Measurements from ENCODE around the gene SSH2.
"Not testable (repeated sequence)": the region's sequence is repeated elsewhere in the genome, so short reads cannot be mapped to it uniquely, and the experiment has no call there.

SSH2 gene

DNA sequence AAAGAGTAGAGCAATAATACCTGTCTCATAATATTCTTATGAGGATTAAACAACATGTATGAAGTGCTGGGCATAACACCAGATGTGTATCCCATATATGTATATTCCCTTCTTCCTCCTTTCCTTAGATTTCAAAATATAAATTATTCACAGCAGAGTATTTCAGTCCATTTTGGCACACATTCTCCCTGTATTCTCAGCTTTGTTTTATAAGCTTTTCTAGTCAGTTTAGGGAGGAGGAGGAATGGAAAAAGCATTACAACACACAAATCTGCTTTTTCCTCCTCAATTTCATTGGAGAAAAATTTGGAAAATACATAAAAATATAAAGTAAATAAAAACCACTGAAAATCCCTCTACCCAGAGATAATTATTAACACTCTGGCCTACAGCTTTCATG, 260.8 kb downstream of the SSH2 start:
- no peak for DNase-seq (ENCODE audit: low read depth, low spot score)

DNA sequence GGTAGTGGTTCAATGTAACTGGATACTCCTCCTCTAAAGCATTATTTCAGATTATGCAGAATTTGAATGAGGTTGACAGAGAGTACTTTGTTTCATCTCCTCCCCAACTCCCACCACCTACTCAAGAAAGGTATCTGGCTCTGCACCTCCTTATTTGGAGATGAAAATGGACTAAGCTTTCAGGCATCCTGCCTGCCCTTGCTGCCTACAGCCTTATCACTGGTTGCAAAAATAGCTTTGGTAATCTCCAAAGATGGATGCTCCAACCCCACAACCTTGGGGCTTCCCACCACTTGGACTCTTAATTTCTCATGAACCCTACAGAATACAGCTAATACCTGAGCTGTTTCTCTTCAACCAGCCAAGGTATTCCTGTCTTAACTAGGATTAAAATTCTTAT, 262.1 kb downstream of the SSH2 start:
- DNase-seq (ENCODE audit: low read depth, low spot score) = no peak

DNA sequence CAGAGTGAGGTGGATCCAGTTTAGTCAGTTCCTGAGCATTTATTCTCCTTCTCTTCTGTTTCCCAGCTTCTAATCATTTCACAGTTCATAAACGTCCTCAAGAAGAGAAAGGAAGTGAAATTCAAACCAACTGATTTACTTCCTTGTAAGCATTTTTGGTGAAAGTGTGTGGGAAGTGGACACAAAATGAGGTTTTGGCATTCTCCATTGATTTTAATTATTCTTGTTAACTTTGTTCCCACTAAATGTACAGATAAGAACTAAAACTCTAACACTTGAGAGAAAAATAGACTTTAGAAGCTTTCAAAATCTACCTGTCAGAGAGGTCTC, 264.6 kb downstream of the SSH2 start:
- DNase-seq (ENCODE audit: low read depth, low spot score) = no peak

DNA sequence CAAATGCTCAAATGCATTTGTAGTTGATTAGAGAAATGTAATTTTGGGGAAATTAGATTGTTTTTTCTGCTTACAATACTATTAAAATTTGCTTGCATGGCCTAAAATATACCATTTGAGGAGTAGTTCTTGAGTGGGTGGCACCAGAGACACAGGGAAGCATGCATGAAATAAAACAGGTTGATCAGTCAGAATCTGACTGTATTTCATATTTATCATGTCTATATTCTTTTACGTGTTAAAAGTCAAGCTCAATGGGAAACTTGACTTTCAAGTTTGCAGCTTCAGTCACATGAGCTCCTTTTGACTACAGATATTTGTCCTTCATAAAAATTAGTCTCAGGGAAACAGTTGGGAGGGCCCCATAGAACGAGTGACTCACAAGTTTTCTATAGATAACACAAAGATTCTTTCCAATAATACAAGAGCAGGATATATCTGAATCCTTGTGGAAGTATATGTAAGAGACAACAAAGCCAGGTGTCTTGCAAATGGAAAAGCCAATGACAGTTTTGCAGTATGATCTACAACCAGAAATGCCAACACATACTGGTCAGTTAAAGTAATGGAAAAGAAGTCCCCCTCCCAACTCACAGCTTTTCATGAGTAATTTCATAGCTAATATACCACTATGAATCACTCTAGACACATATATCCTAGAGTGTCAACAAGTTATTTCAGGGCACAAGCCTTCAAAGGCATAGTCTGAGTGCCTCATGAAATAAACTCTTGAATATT, 265.1 kb downstream of the SSH2 start:
- DNase-seq (ENCODE audit: low read depth, low spot score) = no peak

DNA sequence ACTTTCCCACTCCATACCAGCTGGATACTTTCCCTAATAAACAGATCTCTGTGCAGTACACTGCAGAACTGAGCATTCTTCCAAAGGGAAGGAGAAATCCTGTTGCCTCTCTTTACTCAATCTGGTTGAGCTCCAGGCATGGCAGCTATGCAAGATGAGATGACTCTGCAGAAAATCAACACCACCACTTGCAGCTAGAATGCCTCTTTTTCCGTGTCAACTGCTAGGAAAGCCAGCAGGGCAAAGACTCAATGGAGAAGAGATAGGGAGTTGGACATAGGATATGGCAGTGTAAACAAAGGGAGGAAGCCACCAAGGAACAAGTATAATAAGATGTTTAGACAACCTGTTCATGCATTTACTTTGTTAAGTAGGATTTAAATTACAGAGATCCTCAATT, 266.9 kb downstream of the SSH2 start:
- DNase-seq (ENCODE audit: low read depth, low spot score) = peak; percentile 40

DNA sequence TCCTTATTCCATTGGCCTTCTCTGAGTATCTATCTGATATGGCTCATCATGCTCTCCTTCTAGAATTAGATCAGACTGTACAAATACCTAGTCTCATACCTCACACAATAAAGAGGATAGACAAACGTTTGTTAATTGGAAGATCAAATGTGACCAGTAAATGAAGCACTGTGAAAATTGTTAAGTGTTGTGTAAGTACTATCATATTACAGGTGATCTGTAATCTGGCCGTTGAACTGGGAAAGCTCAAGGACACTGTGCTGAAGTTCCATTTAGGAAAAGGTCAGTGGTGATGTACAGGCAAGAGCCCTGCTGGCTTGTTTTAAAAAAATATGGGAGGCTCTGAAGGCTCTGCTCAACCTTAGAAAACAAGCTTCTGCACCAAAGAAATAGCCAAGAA, 268.8 kb downstream of the SSH2 start:
- no peak for DNase-seq (ENCODE audit: low read depth, low spot score)

DNA sequence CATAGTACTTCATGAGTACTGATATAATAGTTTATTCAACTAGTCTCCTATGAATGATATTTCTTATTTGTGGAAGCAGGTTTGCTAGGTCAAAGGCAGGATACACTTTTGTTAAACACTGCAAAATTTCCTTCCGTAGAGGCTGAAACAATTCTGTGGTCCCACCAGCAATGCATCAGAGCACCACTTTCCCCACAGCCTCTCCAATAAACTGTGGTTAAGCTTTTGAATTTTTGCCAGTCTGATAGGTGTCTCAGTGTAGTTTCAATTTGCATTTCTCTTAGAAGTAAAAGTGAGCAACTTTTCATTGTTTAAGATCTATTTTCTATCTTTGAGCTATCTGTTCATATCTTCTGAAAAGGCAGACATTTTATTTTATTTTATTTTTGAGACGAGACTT, 270.9 kb downstream of the SSH2 start:
- no peak for DNase-seq (ENCODE audit: low read depth, low spot score)

DNA sequence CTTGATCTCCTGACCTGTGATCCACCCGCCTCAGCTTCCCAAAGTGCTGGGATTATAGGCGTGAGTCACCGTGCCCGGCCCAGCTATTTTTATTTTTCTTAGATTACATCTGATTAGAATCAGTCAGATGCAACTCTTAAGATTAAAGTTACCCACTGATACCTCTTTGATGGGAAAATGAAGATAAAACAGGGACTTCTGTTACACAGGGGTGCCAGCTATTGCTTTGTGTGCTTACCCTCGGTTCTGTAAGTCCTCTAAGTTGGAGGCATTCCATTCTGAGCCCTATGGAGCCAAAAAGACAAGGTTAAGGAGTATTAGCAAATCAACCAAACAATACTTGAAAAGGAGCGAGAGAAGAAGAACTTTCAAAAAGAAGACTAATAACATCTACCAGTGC, 274.7 kb downstream of the SSH2 start:
- no peak for DNase-seq (ENCODE audit: low read depth, low spot score)

DNA sequence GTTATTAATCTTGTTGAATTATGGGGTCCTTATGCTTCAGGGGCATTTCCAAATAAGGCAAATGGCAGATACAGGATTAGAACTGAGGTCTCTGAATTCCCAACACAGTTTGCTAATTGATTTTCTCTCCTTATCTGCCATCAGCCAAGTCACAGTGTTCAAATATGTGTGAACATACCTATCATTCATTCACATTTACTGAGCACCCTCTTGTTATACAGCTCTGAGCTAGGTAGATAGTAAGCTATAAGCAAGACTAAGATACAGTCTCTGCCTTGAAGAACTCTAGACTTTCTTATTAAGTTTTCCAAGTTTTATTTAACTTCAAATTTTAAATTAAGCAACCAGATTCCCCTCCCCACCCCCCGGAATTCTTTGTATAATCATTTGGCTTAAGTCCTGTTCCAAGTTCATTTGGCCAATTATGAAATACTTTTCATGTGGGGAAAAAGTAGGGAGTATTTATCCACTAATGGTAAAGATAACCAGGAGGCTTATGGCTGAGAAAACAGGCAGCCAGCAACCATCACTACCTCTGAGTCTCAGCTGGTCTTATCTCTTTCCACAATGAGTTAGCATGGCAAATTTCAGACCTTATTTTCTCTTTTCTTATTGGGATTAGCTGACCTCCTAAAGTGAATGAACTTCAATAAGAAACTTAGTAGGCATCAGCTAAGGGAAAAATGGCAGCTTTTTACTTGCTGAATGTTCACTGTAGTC, 275.9 kb downstream of the SSH2 start:
- no peak for DNase-seq (ENCODE audit: low read depth, low spot score)

DNA sequence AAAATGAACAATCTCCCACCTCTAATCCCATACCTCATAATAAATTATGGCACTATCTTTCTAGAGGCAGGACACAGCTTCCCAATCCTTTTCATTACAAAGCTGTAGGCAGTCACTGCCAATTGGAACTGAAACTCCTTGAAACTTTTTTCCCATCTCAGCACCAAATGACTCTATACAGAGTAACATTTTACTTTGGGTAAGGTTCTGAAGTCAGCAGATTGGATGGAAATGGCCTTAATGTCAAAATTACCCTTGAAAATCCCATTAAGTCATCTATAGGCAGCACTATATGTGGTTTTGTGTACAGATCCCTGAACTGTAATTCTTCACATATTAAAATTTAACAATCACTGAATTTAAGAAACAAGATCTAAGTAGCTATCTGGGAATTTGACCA, 277.1 kb downstream of the SSH2 start:
- no peak for DNase-seq (ENCODE audit: low read depth, low spot score)

DNA sequence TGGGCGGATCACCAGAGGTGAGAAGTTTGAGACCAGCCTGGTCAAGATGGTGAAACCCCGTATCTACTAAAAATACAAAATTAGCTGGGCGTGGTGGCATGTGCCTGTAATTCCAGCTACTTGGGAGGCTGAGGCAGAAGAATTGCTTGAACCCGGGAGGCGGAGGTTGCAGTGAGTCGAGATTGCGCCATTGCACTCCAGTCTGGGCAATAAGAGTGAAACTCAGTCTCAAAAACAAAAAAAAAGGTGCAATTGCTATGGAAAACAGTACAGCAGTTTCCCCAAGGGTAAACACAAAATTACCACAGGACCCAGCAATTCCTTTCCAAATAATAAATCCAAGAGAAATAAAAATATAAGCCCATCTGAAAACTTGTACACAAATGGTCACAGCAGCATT, 278.1 kb downstream of the SSH2 start:
- not testable (repeated sequence) for DNase-seq (ENCODE audit: low read depth, low spot score)

DNA sequence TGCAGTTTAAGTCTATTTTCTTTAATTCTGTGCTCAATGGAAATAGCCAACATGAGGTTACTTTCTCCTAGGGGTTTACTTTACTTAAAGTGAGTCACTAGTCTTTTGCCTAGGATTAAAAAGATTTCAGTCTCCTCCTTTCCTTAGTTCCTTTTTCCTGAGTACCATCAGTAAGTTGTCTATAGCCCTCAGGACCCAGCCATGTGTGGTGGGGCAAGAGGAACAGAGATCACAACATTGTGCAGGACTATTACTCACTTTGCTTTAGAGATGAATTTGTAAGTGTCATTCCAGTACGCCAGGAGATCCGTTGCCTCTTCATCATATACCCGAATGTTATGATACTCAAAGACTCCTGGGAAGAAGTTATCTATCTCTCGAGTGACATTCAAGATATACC, 279.6 kb downstream of the SSH2 start:
- DNase-seq (ENCODE audit: low read depth, low spot score) = no peak

DNA sequence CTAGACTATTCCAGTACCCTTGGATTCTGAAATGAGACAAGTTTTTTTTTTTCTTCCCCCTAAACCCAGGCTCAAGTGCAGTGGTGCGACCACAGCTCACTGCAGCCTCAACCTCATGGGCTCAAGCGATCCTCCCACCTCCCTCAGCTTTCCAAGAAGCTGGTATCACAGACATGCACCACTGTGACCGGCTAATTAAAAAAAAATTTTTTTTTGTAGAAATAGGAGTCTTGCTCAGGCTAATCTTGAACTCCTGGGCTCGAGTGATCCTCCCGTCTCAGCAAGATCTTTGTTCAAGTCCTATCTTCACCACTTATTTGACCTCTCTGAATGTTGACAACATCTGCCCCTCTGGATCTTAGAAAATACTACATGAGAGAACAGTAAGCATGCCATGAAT, 280.7 kb downstream of the SSH2 start:
- DNase-seq (ENCODE audit: low read depth, low spot score) = no peak

DNA sequence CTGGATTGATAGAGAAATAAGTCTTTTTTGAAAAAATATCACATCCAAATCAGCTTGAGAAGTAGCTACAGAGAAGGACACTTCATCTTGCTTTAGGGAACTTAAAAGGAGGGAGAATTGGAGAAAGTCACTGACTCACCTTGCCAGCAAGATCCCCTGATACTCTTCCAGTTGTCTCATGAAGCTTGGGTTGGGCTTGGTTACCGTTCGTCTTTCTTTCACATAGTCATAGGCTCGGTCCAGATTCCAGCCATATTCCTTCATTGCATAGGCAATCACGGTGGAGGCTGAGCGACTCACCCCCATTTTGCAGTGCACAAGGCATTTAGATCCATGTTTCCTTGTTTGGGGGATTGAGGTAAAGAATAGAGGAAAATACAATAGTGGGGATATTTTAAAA, 282.0 kb downstream of the SSH2 start:
- no peak for DNase-seq (ENCODE audit: low read depth, low spot score)

DNA sequence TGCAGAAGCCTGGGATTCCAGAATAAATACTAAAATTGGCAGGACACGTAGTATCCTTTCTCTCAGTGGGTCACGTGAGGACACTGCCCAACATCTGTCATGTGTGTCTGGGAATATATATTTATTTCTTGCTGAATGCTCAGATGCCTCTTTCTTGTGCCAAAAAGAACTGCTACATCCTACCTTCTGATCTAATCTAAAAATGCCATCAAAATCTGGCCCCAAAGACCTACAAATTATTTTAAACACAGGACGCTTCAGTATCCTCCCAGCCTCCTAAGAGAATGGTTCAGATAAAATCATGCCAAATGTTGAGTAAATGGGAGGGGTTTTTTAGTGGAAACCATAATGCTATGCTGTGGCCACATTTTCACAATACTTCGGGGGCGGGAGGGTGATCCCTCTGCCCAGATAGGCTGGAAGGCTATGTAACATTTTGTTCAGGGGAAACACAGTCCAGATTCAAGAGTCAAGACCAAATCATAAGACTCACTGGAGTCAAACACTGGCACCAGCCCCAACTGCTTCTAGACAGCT, 284.4 kb downstream of the SSH2 start:
- DNase-seq (ENCODE audit: low read depth, low spot score) = no peak

DNA sequence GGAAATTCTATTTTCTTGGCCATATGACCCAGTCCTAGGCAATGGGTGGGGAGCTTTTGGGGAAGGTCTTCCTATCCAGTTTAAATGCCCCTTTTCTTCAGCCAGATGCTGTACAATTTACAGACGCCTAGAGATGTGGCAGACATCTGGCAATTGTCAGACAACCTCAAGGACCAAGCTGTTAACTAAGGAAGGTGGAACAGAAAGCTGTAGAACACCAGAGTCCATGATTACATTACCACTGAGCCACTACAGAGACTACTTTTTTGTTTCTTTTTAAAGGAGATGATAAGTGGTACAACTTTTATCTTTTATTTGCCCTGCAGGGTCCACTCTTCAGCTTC, 286.2 kb downstream of the SSH2 start:
- DNase-seq (ENCODE audit: low read depth, low spot score) = no peak

DNA sequence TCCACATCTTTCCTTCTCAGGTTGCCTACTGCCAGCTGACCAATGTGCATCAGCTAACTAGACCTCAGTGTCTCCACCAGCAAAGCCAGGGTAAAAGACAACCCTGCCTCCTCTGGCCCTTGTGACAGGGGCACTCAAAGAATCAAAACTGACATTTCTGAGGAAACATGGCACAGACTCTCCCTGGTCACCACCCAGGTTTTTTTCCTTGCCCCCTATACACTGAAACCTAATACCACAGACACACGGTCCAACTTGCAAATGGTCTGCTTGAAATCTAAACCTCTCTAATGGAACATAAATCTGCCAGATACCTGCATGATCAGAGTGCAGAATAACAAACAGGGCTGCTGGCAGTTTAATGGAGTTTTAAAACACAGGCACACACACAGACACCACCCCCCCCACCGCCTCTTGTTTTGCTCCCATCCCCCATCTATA, 287.8 kb downstream of the SSH2 start:
- DNase-seq (ENCODE audit: low read depth, low spot score) = no peak

DNA sequence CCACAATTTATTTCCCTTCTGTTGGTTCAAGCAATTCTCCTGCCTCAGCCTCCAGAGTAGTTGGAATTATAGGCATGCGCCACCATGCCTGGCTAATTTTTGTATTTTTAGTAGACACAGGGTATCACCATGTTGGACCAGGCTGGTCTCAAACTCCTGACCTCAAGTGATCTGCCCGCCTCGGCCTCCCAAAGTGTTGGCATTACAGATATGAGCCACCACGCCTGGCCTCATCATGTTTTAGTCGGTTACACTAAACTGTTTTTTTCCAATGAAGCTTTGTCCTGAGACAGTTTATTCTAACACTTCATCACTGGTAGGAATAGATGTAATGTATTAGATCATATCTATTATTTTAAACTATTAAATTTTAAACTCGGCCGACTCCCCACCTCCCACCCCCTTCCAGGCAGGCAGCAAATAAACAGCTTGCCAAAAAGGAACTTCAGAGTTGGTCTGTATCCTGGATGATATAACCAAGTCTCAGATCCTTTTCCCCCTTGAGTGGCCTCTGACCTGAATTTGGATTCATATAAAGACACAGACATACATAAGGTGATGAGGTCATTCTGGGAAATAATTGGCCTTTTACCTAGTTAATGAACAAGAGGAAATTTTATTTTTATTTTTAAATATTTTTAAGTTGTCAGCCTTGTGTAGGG, 288.9 kb downstream of the SSH2 start:
- no peak for DNase-seq (ENCODE audit: low read depth, low spot score)

DNA sequence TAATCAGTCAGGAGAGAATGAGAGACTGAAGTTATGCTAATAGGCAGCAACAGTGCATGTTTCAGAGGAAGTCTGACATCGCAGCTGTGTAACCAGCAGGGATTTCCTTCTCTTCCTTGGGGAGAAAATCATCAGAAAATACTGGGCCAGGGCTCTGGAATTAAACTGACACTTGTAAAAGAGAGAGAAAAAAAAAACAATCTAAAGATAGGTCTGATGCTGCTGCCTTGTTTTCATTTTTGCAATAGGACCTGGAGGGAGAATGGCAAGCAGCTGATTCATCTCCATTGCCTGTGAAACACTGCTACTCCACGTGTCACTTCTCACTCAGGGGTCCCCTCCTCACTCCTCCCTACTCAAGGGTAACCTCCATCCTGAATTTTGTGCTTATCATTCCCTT, 289.6 kb downstream of the SSH2 start:
- no peak for DNase-seq (ENCODE audit: low read depth, low spot score)

DNA sequence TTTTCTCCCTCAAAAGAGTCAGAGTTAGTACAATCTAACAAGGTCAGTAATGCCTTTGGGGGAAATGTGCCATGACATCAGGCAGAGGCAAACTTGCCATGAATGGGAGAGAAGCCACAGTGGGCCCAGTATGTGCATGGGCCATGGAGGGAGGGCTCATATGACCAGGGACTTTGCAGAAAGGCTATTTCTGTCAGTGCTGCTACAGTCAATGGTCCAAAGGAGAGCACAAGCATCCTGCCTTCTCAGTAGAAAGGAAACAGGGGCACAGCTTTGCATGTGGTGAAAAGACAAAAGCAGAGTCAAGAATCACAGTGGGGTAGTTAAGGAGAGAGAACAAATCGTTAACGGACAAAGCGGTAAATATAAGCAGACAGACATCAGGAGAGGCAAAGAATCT, 296.1 kb downstream of the SSH2 start:
- DNase-seq (ENCODE audit: low read depth, low spot score) = no peak

DNA sequence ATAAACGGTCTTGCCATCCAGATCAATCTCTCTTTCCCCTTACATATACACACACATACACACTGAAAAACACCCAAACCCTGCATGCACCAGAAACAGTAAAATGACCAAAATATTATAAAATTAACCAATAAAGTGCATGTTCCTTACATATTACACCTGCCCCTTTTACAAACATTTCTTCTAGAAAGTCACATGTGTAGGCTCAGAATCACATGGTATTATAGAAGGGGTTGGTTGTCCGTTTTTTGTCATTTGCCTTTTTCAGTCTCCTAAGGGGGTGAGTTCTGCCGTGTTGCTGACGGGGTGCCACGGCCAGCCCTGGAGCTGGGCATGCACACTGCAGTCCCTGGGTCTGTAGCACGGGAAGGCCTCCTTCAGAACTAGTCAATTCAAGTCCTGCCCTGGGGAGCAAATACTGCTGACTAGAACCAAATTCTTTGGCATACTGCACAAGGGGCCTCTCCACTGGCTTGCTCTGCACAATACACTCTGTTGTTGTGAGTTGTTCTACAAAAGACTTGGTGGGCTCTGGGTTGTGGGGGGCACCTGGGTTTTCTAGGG, 299.3 kb downstream of the SSH2 start:
- no peak for DNase-seq (ENCODE audit: low read depth, low spot score)

DNA sequence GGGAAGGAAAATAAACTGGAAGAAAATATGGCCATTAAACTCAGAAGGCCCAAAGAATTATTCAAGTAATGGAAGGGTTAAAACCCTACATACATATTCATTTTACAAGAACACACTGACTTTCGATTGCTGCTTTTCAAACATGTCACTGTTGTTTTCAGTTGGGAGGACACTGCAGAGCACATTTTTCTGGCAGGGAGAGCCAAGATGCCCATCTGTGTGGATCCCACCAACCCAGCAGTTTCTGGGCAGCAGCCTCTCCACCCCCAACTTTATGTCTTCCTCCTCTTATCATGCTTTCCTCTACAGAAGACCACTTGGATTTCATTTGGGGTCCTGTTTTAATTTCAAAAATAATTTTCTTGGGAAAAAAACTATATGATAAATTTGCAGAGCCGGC, 300.2 kb downstream of the SSH2 start:
- DNase-seq (ENCODE audit: low read depth, low spot score) = no peak

DNA sequence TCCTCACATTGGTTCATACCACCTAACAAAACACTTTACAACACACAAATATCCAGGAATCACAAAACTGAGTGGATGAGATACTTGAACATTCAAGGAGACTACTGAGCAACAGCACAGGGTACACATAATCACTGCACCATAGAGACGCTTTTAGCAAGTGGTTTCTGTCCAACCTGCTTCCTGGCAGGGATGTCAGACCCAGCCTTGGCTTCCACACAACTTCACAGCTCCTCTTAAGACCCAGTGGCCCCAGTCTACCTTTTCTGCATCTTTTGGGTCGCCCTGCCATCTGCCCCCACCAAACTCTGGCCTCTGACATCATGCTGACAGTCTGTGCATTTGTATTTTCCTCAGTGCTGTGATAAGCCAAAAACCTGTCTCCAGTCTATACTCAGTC, 301.4 kb downstream of the SSH2 start:
- DNase-seq (ENCODE audit: low read depth, low spot score) = no peak

All from ELF-1 (cell line).